Activated CD8-positive, alpha-beta memory T cell treated with anti-CD3 and anti-CD28 coated beads, Interleukin-2, amount 10 ng/mL, durations not matched to agents 7 days and 5 days (primary cell): ENCODE data around the gene TRERF1. TPM values are rescaled to one million over a fixed set of nuclear protein-coding genes. Genes with fewer than 3 reads are reported as not detected.

Source experiments
- ATAC-seq: fragments of 150-1000 bp; cut with Tn5 transposase; one replicate; pipeline ENCODE4 v1.10.0; 2021; ENCODE audit warnings: moderate library complexity
- CTCF ChIA-PET: fragments of 350-600 bp; sonication (Branson Sonifier 250); formaldehyde crosslinking; loops from one replicate; lab custom pipeline; 2021; ENCODE audit warnings: antibody characterized with exemption; lab: Charles Lee
- DNase-seq: peaks from one replicate; pipeline ENCODE4 v3.0.0-alpha.2; 2020
- H3K27ac Mint-ChIP-seq: one replicate; pipeline ENCODE4 v1.8.0; 2021; ENCODE audit warnings: mild to moderate bottlenecking, mixed read lengths
- H3K27me3 Mint-ChIP-seq: one replicate; pipeline ENCODE4 v1.8.0; 2021; ENCODE audit warnings: mixed read lengths
- H3K36me3 Mint-ChIP-seq: one replicate; pipeline ENCODE4 v1.8.0; 2021; ENCODE audit warnings: mild to moderate bottlenecking, mixed read lengths
- H3K4me1 Mint-ChIP-seq: one replicate; pipeline ENCODE4 v1.8.0; 2021; ENCODE audit warnings: mixed read lengths
- H3K4me3 Mint-ChIP-seq: one replicate; pipeline ENCODE4 v1.8.0; 2021; ENCODE audit warnings: mild to moderate bottlenecking, moderate library complexity, mixed read lengths
- H3K9me3 Mint-ChIP-seq: one replicate; pipeline ENCODE4 v1.8.0; 2022; ENCODE audit warnings: low read depth, mixed read lengths
- total RNA-seq, 2 experiments: library from RNA; stranded (reverse); gene quantifications; one replicate each; pipeline ENCODE4 v1.2.3, GENCODE V29; 2021

TRERF1 gene
- total RNA-seq, 2 experiments from 2014 or later: 16.2 to 36.0 TPM

DNA sequence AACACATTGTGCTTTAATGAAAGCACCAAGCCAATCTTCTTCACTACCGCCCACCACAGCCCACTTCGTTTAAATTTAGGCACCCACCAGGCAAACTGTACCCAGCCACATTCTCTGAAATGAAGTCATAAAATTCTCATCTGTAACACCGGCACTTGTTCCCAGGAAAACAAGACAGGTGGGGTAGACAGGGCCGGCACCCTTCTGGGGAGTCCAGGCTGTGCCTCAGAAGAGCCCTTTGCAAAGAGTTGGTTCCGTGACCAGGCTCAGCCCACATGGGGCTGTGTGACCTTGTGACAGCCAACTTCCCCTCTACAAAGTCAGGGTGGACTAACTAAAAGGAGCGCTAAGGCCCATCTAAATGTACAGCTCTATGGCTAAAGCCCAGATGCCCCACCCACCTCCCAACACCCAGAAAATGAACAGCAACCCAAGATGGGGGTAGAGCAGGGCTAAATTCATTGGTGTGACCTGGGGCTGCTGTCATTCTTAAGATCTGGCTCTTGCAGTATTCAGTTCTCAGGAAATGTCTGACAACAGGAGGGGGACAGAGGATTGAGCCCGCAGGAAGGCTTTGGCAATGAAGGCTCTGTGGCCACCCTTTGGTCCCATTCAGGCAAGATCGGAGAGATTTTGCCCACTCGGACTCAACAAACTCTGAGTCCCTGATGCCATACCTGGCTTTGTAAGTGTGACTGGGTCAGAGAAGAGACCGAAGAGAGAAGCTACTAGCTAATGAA, 56.7 kb downstream of the TRERF1 start:
- peak overlapping the region; percentile 82 for H3K27ac Mint-ChIP-seq
- CTCF ChIA-PET: no interaction called here
- DNase-seq: no peak

DNA sequence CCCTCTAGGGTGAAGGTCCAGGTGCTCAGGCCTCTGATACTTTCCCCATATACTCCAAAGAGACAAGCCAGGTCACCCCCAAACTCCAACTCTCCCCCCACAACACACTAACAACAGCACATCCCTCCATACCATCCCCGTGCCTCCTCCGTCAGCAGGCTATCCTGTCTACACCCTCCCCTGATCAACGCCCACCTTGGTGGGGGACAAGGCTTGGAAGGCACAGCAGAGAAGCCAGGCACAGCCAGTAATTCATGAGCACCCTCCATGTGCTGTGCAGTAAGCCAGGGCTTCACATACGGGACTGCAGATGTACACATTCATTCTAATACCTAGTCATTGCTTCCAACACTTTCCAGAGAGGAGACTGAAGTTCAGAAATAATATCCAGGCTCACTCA, 57.6 kb downstream of the TRERF1 start:
- H3K27ac Mint-ChIP-seq: peak overlapping the region; percentile 72
- DNase-seq: no peak

More for the DNA sequence above, 56.7 kb downstream of the TRERF1 start:
- H3K9me3 Mint-ChIP-seq: no peaks in the 10 kb centered on the region
- H3K4me1 Mint-ChIP-seq: peaks cover 82% of the 10 kb centered on the region
- peak overlapping the region; percentile 65 for H3K4me3 Mint-ChIP-seq
- ATAC-seq: no peak
- H3K36me3 Mint-ChIP-seq: peaks cover 19% of the 10 kb centered on the region
- no peaks in the 10 kb centered on the region for H3K27me3 Mint-ChIP-seq

DNA sequence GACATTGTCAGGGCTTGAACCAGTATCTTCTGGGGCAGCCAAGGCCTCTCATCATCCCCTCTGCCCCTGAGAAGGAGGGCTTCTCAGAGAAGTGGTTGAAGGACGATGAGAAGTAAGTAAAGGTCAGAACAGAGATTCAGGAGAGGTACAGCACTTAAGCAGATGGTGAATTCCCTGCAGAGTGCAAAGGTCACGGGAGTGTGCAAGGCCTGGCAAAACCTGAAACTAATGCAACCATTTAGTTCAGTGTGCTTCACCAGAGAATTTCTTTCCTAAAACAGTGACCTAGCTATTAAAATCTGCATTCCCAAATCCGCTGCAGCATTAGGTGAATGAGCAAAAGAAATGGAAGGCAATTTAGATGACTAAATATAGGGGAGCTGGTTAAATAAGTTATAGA, 58.4 kb downstream of the TRERF1 start:
- Mint-ChIP-seq H3K36me3 (peaks cover 18% of the 10 kb centered on the region), H3K27me3 (no peaks in the 10 kb centered on the region), H3K4me3 (peak overlapping the region; percentile 51), H3K4me1 (peaks cover 88% of the 10 kb centered on the region), H3K9me3 (no peaks in the 10 kb centered on the region), H3K27ac (peak overlapping the region; percentile 72)
- CTCF ChIA-PET: interaction anchor here (0.7 to 6.1 kb wide), 3 partner anchors 11 to 97 kb away, joined by 3 to 57 read pairs (median 4); no protein-coding TSS in a partner anchor
- no peak for DNase-seq
- no peak for ATAC-seq

More for the DNA sequence above, 57.6 kb downstream of the TRERF1 start:
- no peak for ATAC-seq
- Mint-ChIP-seq H3K9me3 (no peaks in the 10 kb centered on the region), H3K4me3 (peak overlapping the region; percentile 51), H3K27me3 (no peaks in the 10 kb centered on the region), H3K4me1 (peaks cover 86% of the 10 kb centered on the region), H3K36me3 (peaks cover 17% of the 10 kb centered on the region)
- CTCF ChIA-PET: no interaction called here

DNA sequence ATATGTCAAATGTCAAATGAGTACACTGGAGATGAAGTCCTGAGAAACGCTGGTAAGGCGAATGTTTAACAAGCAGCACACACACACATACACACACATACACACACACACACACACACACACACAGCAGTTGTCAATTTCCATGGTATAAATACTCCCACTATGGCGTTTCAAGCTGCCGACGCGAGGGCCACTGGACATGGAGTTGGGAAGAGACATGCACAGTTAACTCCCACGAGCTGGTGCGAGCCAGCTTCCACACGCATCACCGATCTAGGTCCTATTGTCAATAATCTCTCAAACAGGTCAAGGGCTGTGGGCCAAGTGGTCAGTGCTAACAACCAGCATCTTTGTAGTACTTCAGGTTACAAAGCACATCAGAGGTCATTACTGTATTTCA, 58.9 kb downstream of the TRERF1 start:
- peak overlapping the region; percentile 72 for H3K27ac Mint-ChIP-seq
- peaks cover 92% of the 10 kb centered on the region for H3K4me1 Mint-ChIP-seq
- DNase-seq (no peak), ATAC-seq (no peak)
- H3K9me3 Mint-ChIP-seq: no peaks in the 10 kb centered on the region
- peaks cover 17% of the 10 kb centered on the region for H3K36me3 Mint-ChIP-seq
- H3K27me3 Mint-ChIP-seq: no peaks in the 10 kb centered on the region
- CTCF ChIA-PET: interaction anchor here (0.7 to 6.1 kb wide), 5 partner anchors 11 to 155 kb away, joined by 3 to 57 read pairs (median 4); no protein-coding TSS in a partner anchor
- no peak overlapping the region for H3K4me3 Mint-ChIP-seq

DNA sequence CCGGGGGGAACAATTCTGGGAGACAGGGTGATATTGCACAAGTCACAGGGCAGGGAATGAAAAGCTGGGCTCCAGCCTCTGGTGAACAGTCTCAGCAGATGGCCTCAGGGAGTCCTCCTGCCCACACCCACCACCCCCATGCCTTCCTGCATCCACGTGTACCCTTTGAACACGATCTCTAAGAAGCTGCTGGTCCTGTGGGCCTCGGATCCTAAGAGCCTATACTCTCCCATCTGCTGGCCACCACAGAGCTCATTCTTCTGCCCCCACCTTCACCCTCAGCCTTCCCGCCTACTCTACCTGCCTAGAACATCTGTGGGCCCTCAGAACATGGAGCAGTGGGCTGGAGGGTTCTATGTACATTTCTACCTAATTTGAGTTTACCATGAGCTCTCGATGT, 60.3 kb downstream of the TRERF1 start:
- H3K4me3 Mint-ChIP-seq: peak overlapping the region; percentile 67
- peaks cover 17% of the 10 kb centered on the region for H3K36me3 Mint-ChIP-seq
- peaks cover 94% of the 10 kb centered on the region for H3K4me1 Mint-ChIP-seq
- CTCF ChIA-PET: interaction anchor here (1.0 to 6.1 kb wide), 4 partner anchors 13 to 156 kb away, joined by 3 to 57 read pairs (median 26); no protein-coding TSS in a partner anchor
- H3K27me3 Mint-ChIP-seq: no peaks in the 10 kb centered on the region
- DNase-seq (no peak), ATAC-seq (no peak)
- no peaks in the 10 kb centered on the region for H3K9me3 Mint-ChIP-seq
- peak overlapping the region; percentile 99 for H3K27ac Mint-ChIP-seq

DNA sequence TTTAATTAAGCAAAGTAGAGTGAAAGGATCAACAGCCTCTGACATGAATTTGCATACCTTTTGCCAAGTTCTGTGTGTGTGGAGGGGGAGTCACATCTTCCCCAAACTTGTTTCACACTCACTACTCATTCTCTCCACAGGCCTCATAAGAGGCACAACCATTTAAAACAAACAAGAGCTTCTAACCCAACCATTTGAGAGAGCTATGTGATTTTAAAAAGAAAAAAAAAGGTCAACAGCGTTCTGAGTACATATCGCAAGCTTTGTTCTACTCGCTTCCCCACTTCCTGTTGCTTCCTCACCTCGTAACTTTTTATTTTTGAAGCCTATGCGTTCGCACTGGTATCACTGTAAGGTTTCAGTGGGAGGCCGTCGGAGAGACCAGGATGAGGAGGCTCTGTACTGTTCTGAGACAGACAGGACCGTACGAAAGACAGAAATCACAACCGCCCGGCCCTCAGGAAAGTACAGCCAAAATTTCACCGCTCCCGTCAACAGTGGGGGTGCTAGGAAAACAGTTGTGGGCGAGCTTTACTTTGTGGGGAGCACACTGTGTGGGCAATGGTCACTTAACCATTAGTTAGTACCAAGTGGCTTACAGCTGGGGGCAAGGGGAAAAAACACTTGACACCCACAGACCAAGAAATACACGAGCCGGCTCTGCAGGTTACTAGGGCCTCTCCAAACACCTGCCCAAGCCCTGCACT, 61.3 kb downstream of the TRERF1 start:
- Mint-ChIP-seq H3K27me3 (no peaks in the 10 kb centered on the region), H3K9me3 (no peaks in the 10 kb centered on the region), H3K4me3 (peak overlapping the region; percentile 67), H3K36me3 (peaks cover 16% of the 10 kb centered on the region), H3K4me1 (peaks cover 96% of the 10 kb centered on the region), H3K27ac (peak overlapping the region; percentile 99)
- CTCF ChIA-PET: interaction anchor here (0.6 to 6.1 kb wide), 17 partner anchors 9 to 181 kb away, joined by 3 to 57 read pairs (median 4); no protein-coding TSS in a partner anchor
- ATAC-seq: peak; percentile 78
- DNase-seq: peak; percentile 83

DNA sequence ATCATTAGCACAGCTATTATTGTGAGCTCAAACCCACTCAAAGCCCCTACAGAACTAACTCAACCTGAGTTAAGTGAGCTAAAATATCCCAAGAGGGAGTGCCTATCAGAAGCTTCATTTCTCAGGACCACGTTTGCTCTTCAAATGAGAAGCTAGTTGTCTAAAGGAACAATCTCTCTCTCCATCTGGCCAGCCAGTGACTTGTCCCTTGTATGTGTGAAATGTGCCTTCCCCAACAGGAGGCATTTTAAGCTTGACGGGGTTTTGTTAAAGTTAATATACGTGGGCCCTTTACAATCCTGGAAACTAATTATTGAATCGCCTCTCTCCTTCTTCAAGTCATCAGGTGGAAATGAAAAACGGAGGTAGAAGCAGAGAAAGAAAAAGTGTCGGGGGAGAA, 62.0 kb downstream of the TRERF1 start:
- DNase-seq: no peak
- Mint-ChIP-seq H3K9me3 (no peaks in the 10 kb centered on the region), H3K27me3 (no peaks in the 10 kb centered on the region), H3K4me1 (peaks cover 95% of the 10 kb centered on the region), H3K36me3 (peaks cover 18% of the 10 kb centered on the region), H3K27ac (peak overlapping the region; percentile 99), H3K4me3 (peak overlapping the region; percentile 67)
- CTCF ChIA-PET: interaction anchor here (0.6 to 6.1 kb wide), 19 partner anchors 10 to 182 kb away, joined by 3 to 57 read pairs (median 4); no protein-coding TSS in a partner anchor
- ATAC-seq: peak; percentile 5

DNA sequence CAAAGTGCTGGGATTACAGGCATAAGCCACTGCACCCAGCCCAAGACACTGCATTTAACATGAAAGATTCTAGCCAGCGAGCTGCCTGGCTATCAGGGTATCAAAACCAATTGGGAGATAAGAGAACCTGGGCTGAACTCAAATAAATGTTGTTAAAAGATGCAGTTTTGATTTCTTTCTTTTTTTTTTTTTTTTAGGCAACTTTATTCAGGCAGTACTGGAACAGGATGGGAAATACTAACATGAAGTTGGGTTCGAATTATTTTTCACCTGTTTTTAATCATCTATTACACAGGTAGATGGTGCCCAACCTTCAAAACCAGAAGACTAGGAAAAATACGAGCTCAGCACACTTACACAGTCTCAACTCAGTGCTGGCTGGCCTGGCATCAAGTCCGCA, 63.7 kb downstream of the TRERF1 start:
- ATAC-seq: no peak
- CTCF ChIA-PET: interaction anchor here (0.7 to 6.1 kb wide), 8 partner anchors 10 to 173 kb away, joined by 3 to 57 read pairs (median 3); no protein-coding TSS in a partner anchor
- Mint-ChIP-seq H3K27ac (peak overlapping the region; percentile 99), H3K4me3 (peak overlapping the region; percentile 36), H3K27me3 (no peaks in the 10 kb centered on the region), H3K36me3 (peaks cover 22% of the 10 kb centered on the region), H3K9me3 (no peaks in the 10 kb centered on the region), H3K4me1 (peaks cover 96% of the 10 kb centered on the region)
- no peak for DNase-seq

DNA sequence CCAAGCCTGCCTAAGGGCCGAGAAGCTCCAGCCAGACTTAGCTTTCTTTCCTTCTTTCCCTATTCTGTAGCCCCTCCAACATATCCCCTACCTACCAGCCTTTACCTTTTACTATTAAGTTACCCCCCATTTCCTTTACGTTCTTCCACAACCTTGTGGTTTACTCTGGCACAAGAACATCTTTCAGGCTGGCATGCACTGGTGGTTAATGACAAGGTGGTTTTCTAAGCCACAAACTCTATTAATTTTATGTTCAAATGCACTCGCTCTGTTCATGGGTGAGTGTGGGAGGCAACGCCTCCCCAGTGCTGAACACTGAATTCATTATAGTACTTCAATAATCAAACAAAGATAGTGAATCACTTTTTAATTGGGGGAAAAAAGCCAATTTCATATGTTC, 64.4 kb downstream of the TRERF1 start:
- H3K4me1 Mint-ChIP-seq: peaks cover 96% of the 10 kb centered on the region
- CTCF ChIA-PET: interaction anchor here (0.7 to 1.8 kb wide), 5 partner anchors 20 to 160 kb away, joined by 3 to 5 read pairs (median 3); no protein-coding TSS in a partner anchor
- H3K36me3 Mint-ChIP-seq: peaks cover 18% of the 10 kb centered on the region
- H3K9me3 Mint-ChIP-seq: no peaks in the 10 kb centered on the region
- peak overlapping the region; percentile 40 for H3K4me3 Mint-ChIP-seq
- no peaks in the 10 kb centered on the region for H3K27me3 Mint-ChIP-seq
- ATAC-seq (no peak), DNase-seq (no peak)
- H3K27ac Mint-ChIP-seq: peak overlapping the region; percentile 82

DNA sequence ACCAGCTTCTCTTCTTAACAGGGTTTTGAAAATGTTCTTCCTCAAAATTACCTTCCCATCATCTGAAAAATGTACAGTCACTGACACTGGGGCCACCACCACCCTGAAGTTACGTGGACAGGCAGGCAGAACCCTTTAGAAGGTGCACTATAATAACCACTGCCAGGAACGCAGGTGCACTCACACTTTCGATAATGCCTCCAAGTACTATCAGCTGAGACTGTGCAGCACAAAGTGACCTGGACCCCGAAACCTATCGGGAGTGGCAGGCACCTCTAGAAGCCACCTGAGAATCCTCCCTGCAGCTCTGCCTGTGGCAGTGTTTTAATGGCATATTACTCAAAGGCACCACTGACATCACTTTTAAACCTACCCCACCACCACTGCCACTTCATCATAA, 66.4 kb downstream of the TRERF1 start:
- H3K4me3 Mint-ChIP-seq: no peak overlapping the region

DNA sequence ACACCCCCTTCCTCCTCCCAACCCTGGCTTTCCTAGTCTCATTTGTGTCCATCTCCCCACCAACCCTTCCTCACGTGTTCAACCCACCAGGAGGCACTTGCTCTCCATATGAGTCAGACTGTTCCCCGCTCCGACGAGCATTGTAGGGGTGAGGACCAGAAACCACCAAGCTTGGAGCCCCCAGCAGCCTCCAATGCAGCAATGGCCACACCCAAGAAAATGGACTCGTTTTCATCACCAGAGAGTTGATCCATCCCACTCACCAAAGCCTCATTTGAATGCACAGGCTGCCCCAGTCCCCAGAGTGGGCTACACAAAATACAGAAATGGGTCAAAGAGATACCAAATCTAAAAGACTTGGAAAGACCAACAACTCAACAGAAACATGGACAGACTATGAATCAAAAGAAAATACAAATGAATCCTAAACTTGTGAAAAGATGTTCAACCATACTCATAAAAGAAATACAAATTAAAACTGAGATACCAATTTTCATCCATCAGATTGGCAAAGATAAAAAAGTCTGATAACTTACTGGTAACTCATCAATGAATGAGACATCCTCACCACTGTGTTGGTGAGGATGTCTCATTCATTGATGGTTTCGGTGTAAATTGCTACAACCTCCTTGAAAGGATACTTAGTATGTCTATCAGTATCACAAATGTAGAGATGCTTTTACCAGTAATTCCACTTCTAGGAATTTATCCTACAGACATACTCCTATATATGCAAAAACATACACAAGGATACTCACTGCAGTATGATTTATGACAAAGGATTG, 68.1 kb downstream of the TRERF1 start:
- H3K27ac Mint-ChIP-seq: peak overlapping the region; percentile 90
- DNase-seq (peak; percentile 69), ATAC-seq (peak; percentile 71)
- no peaks in the 10 kb centered on the region for H3K9me3 Mint-ChIP-seq
- CTCF ChIA-PET: interaction anchor here (0.9 to 2.9 kb wide), 4 partner anchors 16 to 164 kb away, joined by 3 to 17 read pairs (median 4); no protein-coding TSS in a partner anchor
- no peaks in the 10 kb centered on the region for H3K27me3 Mint-ChIP-seq
- H3K4me1 Mint-ChIP-seq: peaks cover 96% of the 10 kb centered on the region
- H3K4me3 Mint-ChIP-seq: peak overlapping the region; percentile 42
- H3K36me3 Mint-ChIP-seq: peaks cover 14% of the 10 kb centered on the region

More for the DNA sequence above, 66.4 kb downstream of the TRERF1 start:
- H3K27me3 Mint-ChIP-seq: no peaks in the 10 kb centered on the region
- peak overlapping the region; percentile 21 for H3K27ac Mint-ChIP-seq
- no peaks in the 10 kb centered on the region for H3K9me3 Mint-ChIP-seq
- peaks cover 14% of the 10 kb centered on the region for H3K36me3 Mint-ChIP-seq
- peaks cover 96% of the 10 kb centered on the region for H3K4me1 Mint-ChIP-seq
- DNase-seq: no peak
- CTCF ChIA-PET: interaction anchor here (1.6 to 1.8 kb wide), 2 partner anchors 17 to 162 kb away, joined by 4 to 6 read pairs; no protein-coding TSS in a partner anchor
- no peak for ATAC-seq

DNA sequence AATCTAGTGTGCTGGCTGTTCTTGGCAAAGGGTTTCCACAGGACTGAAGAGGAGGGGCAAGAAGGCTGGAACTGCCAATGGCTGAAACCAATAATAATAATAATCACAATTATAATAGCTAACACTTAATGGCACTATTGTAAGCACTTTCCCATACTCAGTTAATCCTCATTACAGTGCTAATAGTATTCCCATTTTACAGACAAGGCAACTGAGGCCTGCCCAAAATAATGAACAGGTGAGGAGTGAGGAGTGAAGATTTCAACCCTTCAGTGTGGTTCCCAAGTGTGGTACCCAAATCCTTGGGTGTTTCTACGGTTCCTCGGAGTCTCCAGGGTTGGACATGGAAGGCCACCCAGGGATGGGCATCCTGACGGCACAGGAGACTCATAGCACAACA, 69.9 kb downstream of the TRERF1 start:
- Mint-ChIP-seq H3K27ac (peak overlapping the region; percentile 70), H3K9me3 (no peaks in the 10 kb centered on the region), H3K36me3 (peaks cover 17% of the 10 kb centered on the region), H3K4me1 (peaks cover 95% of the 10 kb centered on the region), H3K4me3 (no peak overlapping the region), H3K27me3 (no peaks in the 10 kb centered on the region)
- CTCF ChIA-PET: interaction anchor here (0.8 to 2.9 kb wide), 3 partner anchors 14 to 166 kb away, joined by 3 to 17 read pairs (median 5); no protein-coding TSS in a partner anchor
- ATAC-seq (no peak), DNase-seq (no peak)
